HG03558 (cell line): Measurements from ENCODE around the gene KRTAP13-4.

Experiments used
- ATAC-seq: cut with Tn5 transposase; IDR thresholded peaks from one replicate; pipeline ENCODE4 v1.9.1; 2021; ENCODE audit warnings: moderate number of reproducible peaks; ENCODE audit not compliant: unreplicated experiment; ENCODE audit errors: extremely low read depth

The KRTAP13-4 gene, protein sequence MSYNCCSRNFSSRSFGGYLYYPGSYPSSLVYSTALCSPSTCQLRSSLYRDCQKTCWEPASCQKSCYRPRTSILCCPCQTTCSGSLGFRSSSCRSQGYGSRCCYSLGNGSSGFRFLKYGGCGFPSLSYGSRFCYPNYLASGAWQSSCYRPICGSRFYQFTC

GRCh38 chr21:30430170-30430655, at the start of gene KRTAP13-4:
Gene KRTAP13-4, plus strand, starts transcription at chr21:30430220. Its CDS starts 56 bp downstream, at chr21:30430276.
- ATAC-seq = no peak

- ATAC-seq = no peak
These were observed 47.8 kb upstream of the KRTAP13-4 start for GRCh38 chr21:30382201-30382600.

DNA sequence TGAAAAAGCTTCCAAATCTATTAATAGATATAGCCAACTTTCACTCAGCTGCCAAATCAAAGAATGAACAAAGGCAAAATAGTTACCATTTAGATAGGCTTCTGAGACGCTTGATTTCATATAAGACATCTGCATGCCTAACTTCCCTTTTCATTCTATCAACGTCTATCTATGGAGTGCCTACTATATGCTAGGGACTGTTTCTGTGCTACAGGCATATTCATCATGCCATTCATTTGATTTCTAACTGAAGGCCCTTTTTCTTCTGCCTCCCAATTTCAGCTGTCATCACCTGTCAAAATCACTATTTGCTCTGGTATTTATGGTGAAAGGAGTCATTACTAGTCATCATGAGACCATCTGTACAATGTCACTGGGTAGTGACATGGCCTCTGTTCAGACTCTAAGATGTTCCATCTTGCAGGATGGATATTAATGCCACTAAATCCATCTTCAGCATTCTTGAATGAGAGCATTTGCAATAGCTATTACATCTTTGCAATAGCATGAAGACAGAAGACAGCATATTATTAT, 38.5 kb upstream of the KRTAP13-4 start:
- no peak for ATAC-seq

DNA sequence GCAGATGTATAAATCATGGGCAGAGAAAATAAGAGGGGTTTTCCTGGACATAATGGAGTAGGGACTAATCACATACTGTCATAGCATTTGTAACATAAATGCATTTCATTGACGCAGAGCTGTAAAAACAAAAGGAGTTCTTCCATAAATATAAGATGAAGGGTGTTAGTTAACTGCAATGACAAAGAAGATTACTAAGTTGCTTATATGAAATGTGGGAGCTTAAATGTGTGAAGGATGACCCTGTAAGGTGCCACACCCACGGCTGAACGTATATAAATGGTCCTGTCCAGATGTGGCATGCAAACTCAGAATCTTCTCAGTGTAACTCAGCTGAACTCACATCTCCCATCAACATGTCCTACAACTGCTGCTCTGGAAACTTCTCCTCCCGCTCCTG, 34.3 kb upstream of the KRTAP13-4 start, which contains the start of gene KRTAP13-1:
Gene KRTAP13-1, plus strand, starts transcription at position 301 of the 400 bp plus-strand sequence. Its CDS starts 56 bp downstream, at position 357.
- no peak for ATAC-seq

DNA sequence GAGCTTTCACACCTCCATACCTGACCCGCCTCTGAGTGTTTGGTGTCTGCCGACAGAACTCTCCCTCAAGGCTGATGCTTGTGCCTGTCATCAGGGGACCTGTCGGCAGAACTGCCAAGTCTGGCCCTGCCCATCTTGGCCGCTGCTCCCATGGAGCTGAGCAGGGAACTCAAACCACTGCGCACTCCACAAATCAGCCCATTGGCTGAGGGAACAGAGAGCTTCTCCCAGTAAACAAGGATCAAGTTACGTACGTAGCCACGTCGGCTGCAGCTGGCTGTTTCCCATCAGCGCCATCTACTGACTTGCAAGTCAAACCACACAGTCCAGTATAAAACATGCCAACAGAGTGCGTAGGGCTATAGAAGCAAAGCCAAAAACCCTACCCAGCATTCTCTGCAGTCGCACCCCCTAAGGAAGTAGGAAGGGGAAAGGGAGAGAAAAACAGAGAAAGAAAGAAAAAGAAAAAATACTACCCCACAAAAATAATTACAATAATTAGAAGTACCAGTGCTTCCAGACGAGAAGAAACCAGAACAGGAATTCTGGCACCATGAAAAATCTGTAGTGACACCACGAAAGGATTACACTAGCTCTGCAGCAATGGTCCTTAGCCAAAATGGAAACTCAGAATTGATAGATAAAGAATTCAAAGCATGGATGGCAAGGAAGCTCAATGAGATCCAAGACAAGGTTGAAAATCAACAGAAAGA, 21.1 kb upstream of the KRTAP13-4 start:
- no peak for ATAC-seq

GRCh38 chr21:30415993-30416392, 14.0 kb upstream of the KRTAP13-4 start:
- ATAC-seq = no peak

DNA sequence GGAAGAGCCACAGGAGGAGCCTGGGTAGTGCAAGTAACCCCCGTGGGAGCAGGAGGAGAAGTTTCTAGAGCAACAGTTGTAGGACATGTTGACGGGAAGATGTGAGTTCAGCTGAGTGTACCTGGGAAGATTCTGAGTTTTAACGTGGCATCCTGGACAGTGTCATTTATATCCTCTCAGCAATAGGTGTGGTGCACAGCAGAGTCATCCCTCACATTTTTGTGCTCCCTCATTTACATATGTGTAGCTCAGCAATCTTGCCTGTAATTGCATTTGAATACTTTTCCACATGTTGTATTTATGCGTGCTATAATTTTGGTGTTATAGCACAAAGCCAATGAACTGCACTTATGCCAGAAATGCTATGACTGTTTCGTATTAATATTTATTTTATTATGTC, 4.2 kb upstream of the KRTAP13-4 start, which contains the start of gene KRTAP13-3:
Gene KRTAP13-3, minus strand, starts transcription at position 101 of the 400 bp plus-strand sequence. Its CDS starts 14 bp downstream, at position 87.
- ATAC-seq = no peak

- ATAC-seq = no peak
These were observed 3.3 kb upstream of the KRTAP13-4 start for GRCh38 chr21:30426731-30427130.

DNA sequence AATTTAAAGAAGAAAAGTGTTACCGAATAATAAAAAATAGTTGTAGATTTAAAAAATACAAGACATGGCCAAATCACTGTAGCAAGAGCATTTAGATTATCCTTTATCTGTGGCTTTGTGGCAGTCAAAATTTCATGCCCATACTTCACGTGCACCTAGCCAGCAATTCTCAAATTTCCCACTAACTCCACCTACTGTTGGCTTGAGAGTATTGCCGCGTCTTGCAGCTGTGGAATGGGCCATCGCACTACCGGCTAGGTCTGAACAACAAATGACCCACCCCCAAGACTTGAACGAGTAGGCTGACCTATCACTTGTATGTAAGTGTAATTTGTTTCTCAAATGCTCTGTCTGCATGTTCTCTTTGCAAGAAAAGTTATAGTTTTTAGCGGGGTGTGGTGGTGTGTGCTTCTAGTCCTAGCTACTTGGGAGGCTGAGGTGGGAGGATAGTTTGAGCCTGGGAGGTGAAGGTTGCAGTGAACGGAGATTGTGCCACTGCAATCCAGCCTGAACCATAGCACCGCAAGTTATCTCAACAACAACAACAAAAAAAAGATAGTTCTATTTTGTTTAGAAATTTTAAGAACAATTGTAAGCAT, 4.1 kb downstream of the KRTAP13-4 start:
- ATAC-seq = no peak

DNA sequence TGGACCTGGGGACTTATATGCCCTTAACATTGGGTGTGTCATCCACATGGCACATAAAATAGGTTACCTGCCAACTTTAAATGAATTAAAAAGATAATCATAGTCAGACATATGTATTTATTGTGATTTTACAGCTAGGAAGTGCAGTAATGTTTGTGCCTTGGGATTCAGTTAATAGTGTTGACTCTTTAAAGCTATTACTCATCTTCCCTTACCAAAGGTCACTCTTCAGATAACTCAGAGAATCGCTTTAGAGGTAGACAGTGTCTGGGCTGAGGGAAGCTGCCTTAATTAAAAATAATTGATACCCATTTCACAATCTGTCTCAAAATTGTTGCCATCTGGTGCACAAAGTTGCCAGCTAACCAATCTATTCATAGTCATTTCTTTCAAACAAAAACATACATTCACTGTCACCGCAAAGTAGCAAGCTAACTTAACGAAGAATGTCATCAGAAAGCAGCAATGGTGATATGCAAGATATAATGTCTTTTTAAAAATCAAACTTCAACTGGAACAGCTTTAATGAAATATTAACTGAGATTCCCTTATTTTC, 7.1 kb downstream of the KRTAP13-4 start:
- ATAC-seq = no peak

- no peak for ATAC-seq
These were observed 10.0 kb downstream of the KRTAP13-4 start, which contains the start of gene KRTAP15-1 for GRCh38 chr21:30439975-30440374. Gene KRTAP15-1, plus strand, starts transcription at chr21:30440275. Its CDS starts 53 bp downstream, at chr21:30440328.

DNA sequence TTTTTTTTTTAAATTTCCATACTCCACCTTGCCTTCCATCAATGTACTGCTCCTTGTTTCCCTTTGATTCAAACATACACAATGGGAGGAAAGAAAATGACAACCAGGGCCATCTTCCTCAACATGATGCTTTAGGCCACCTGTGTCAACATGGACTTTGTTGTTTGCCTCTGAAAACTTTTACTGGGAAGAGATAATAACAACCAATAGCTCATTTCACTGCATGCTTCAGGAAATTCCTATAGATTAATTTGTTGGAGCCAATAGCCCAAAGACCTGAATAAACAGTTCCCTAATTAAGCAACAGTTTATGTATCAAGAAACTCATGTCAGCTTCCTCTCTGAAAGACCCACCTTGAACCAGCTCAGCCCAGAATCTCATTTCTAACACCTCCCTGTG, 13.2 kb downstream of the KRTAP13-4 start:
- ATAC-seq = no peak

GRCh38 chr21:30444204-30444603, 14.2 kb downstream of the KRTAP13-4 start:
- no peak for ATAC-seq

GRCh38 chr21:30447056-30447455, 17.0 kb downstream of the KRTAP13-4 start:
- ATAC-seq = no peak

DNA sequence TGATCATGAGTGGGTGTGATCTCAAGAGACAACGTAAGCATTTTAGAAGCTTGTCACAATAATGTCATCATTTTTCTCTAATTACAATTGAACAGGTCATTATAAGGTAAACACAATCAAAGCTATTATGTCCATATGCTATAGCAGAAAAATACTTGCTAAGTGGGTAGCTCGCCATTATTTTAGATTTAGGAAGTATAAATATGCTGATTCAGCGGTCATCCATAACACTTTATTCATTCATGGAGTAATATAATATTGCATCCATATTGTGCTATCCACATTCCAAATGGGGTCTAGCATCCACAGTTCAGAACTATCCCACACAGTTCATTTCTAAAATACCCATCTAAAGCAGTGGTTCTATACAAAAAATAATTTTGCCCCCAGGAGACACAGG, 18.5 kb downstream of the KRTAP13-4 start:
- no peak for ATAC-seq

DNA sequence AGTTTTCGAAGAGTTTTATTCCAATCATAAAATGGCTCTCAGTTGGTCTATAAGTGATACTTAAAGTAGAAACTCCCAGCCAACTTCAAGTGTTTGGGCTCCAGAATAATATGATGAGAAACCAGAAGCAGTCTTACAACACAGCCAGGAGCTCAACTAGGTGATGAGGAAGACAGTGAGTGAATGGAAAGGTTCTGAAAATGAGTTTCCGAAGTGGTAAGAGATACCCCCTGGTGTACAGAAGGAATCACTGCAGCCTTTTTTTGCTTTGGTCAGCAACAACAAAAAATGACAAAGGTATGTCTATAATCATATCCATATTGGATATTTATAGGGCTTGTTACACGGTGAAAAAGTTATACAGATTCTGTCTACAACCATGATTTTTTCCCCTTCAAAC, 33.7 kb downstream of the KRTAP13-4 start:
- ATAC-seq = no peak

DNA sequence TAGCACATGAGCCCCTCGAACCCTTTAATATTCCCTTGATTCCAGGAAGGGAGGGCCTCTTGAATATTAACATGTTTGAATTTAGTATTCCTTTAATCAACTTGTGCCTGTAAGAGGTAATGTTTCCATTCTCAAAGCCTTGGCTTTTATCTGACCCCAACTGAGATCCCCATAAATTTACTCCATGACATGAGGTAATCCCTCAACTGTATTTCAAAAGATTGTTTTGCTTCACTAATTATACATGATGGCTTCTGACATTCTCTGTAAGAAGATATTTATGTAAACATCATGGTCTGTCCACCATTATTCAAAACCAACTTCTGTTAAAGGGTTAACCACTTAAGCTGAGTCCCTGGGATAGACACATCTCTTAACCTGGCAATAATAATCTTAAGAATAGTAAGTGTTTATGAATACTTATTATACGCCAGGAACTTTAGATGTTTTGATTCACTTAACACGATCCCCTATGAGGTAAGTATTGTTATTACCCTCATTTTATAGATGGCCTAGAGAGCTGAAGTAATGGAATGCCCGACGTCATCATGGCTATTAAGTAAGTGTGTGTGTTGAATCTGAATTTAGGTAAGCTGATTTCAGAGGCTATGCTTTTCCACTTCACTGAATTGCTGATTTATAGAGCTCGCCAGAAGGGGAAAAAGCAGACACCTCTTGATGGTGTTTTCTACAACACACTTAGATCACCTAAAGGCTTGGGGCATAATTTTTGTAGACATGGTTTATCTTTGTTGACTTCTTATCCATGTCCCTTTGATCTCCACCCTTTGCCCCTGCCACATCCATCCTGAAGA, 39.1 kb downstream of the KRTAP13-4 start:
- ATAC-seq = no peak

GRCh38 chr21:30478004-30478403, 48.0 kb downstream of the KRTAP13-4 start:
- ATAC-seq = no peak

DNA sequence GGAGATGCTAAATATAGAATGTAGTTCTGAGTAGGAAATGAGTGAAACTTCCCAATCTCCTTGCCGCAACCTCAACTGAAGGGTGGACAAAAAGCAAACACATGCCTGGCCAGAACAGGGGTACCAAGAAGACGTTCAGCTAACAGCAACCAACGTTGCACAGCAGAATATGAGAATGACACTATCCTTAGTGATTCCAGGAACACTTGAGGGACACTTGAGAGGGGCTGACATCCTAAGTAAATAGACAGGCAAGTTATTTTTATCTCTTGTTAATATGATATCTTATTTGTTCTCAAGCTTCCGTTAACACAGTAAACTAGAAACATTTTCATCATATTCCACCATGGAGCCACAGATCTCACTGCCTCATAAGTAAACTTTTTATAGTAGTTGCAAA, 49.2 kb downstream of the KRTAP13-4 start:
- ATAC-seq = no peak

DNA sequence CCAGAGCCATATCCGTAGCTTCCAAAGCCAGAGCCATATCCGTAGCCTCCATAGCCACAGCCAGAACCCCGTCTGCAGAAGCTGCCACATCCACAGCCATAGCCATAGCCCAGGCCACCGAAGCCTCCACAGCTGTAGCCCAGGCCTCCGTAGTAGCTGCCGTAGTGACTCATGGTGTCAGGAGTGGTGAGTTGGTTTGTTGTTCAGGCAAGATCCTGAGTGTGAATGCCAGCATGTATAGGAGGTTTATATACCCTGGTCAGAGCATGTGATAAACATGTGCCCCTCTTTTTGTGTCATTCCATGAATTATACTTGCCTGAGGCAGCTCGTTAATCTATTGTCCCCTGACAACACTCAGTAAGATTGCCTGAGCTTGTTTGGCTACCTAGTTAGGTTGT, 50.1 kb downstream of the KRTAP13-4 start, which contains the start of gene KRTAP19-1:
Gene KRTAP19-1, minus strand, starts transcription at position 223 of the 400 bp plus-strand sequence. Its CDS starts 50 bp downstream, at position 173.
- no peak for ATAC-seq
